NCI-H1694 (cell line): ENCODE measurements around the gene HBP1.
"Not testable (repeated sequence)": the region's sequence is repeated elsewhere in the genome, so short reads cannot be mapped to it uniquely, and the experiment has no call there.

Source experiments
- DNase-seq: peaks from one replicate; lab custom pipeline; 2025; lab: John Stamatoyannopoulos, UW

The HBP1 gene

DNA sequence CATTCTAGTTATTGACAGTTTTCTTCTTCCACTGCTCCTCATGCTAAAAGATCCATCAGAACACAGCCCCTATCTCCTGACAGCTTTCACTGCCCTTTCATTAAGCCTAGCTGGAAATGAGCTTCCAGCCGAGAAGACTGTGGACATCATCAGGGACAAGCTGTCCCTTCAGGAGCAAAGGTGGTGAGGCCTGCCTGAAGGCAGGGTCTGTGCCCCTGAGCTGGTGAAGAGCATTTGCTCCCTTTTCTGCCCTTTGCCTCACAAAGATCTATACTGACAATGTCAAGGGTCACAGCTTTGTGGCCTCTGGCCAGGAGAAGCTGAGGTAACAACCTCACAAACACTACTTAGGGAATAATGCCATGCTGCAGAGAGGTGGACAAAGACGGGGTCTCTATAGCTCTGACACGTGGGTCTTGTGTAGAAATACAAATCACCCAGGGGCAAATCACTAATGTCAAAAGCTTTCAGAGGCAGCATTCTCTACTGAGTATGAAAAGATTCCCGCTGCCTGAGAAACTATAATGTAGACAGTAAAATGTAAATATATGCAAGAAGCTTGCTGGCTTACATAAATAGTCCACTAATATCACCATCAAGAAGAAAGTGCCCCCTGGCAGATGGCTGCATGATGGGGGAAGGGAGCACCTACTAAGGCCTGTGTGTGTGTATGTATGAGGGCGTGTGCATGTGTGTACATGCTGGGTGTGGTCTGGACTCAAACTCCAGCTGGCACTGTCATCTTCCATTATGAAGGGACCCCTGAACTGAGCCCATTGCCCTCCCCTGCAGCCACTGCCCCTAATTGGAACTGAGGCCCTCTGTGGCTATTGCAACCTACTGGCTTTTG is 55.8 kb downstream of the HBP1 start:
- DNase-seq: no peak

GRCh38 chr7:107228291-107228690 is 59.5 kb downstream of the HBP1 start:
- no peak for DNase-seq

GRCh38 chr7:107230334-107230733 is 61.5 kb downstream of the HBP1 start:
- DNase-seq: no peak

- DNase-seq: no peak
Measured at GRCh38 chr7:107232568-107233090, 63.8 kb downstream of the HBP1 start.

DNA sequence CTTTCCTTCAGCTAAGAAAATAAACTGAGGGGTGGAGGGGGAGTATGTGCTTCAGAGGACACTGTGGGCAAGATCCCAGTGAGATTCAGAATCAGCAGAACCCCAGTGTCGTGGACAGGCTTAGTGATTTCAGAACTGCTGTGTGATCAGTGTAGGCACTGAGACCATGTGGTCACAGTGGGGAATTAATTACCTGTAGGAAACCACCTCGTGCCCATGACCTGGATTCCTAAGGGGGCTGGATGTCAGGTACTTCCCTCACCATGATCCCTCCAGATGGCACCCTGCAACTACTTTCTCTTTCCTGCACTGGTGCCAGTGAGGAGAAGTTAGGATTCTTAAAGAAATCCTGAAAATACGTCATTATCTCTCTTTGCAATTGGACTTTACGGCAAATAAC is 64.4 kb downstream of the HBP1 start:
- DNase-seq: no peak

GRCh38 chr7:107233981-107234380 is 65.2 kb downstream of the HBP1 start:
- no peak for DNase-seq

- DNase-seq: no peak
Measured at GRCh38 chr7:107234436-107234835, 65.6 kb downstream of the HBP1 start.

DNA sequence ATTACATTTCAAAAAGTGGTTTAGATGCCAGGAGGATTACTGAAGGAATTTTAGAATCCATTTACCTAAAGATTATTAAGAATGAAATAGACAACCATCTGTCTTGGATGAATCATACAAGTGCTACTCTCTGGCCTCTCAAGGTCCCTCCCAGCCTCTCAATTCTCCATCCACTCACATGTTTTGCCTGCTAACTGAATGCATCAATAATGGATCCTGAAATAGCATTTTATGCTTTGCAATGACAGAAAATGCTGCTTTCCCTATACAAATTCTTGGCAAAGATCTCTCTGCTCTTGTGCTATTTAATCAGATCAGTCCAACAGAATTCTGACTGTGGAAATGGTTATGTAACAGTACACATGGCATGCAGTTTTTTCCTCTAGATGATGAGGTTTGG is 68.1 kb downstream of the HBP1 start:
- no peak for DNase-seq

- DNase-seq: no peak
Measured at GRCh38 chr7:107237451-107237850, 68.6 kb downstream of the HBP1 start.

GRCh38 chr7:107242267-107242666 is 73.5 kb downstream of the HBP1 start:
- no peak for DNase-seq

DNA sequence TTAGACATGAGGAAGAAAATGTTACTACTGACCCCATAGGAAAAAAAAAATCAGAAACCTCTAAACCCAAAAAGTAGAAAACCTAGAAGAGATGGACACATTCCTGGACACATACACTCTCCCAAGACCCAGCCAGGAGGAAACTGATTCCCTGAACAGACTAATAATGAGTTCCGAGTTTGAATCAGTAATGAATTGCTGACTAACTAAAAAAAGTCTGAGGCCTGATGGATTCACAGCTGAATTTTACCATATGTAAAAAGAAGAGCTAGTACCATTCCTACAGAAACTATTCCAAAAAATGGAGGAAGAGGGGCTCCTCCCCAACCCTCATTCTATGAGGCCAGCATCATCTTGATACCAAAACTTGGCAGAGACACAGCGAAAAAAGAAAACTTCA is 75.8 kb downstream of the HBP1 start:
- no peak for DNase-seq

GRCh38 chr7:107246836-107247235 is 78.0 kb downstream of the HBP1 start:
- DNase-seq: not testable (repeated sequence)

- no peak for DNase-seq
Measured at GRCh38 chr7:107248551-107249316, 79.9 kb downstream of the HBP1 start.

DNA sequence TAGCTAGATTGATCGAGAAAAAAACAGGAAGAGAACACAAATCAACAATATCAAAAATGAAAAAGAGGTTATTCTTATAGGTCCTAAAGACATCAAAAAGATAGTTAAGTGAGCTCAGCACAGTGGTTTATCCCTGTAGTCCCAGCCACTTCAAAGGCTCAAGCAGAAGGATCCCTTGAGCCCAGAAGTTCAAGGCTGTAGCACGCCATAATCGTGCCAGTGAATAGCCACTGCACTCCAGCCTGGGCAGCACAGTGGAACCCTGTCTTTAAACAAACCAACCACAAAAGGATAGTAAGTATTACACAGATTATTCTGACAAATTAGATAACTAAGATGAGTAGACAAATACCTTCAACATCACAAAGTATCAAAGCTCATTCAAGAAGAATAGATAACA is 83.2 kb downstream of the HBP1 start:
- DNase-seq: no peak
